Suprapubic skin (tissue), 4 donors: Measurements from ENCODE around the gene SYDE2. TPM values are rescaled to one million over a fixed set of nuclear protein-coding genes. Genes with fewer than 3 reads are reported as not detected.

Source experiments
- DNase-seq, 2 donors: peaks; one replicate each; pipeline ENCODE4 v3.0.0-alpha.2; 2019; ENCODE audit warnings: low spot score in 2 of 2
- H3K27ac ChIP-seq: fragments of 200-600 bp; sonication (generic); one replicate; pipeline ENCODE4 v1.5.1; 2019
- H3K27me3 ChIP-seq: fragments of 200-600 bp; sonication (generic); one replicate; pipeline ENCODE4 v1.5.1; 2019
- H3K36me3 ChIP-seq: fragments of 200-600 bp; sonication (generic); one replicate; pipeline ENCODE4 v1.5.1; 2019
- H3K4me1 ChIP-seq: fragments of 200-600 bp; sonication (generic); one replicate; pipeline ENCODE4 v1.5.1; 2019
- H3K4me3 ChIP-seq: fragments of 200-600 bp; sonication (generic); one replicate; pipeline ENCODE4 v1.5.1; 2019; ENCODE audit warnings: mild to moderate bottlenecking
- H3K9me3 ChIP-seq: fragments of 200-600 bp; sonication (generic); one replicate; pipeline ENCODE4 v1.5.1; 2019
- EP300 ChIP-seq: sonication (generic); formaldehyde crosslinking; IDR thresholded peaks from one replicate; pipeline ENCODE4 v1.6.1; 2017; ENCODE audit warnings: antibody characterized with exemption
- POLR2A ChIP-seq, 2 donors: fragments of 450-650 bp; IDR thresholded peaks; one replicate each; pipeline ENCODE4 v1.6.1; 2017; ENCODE audit warnings: antibody characterized with exemption in 2 of 2, mild to moderate bottlenecking in 2 of 2, moderate library complexity in 2 of 2
- POLR2AphosphoS5 ChIP-seq, 3 donors: sonication (generic); formaldehyde crosslinking; IDR thresholded peaks; one replicate each; pipeline ENCODE4 v1.6.1; 2017; ENCODE audit warnings: antibody characterized with exemption in 3 of 3
- WGBS: methylation state at CpG from one replicate; pipeline ENCODE4 v1.1.5; 2018; 5-methylcytosine and 5-hydroxymethylcytosine counted together
- total RNA-seq, 4 donors: library from RNA; depleted of rRNA; stranded (reverse); fragments of >200 nt; gene quantifications; one replicate each; pipeline ENCODE4 v1.1.0, GENCODE V29; 2016
- TF ChIP-seq, protein P1 (sequence below), 2 donors: fragments of 200-600 bp in 1 of 2; fragments of 450-650 bp in 1 of 2; sonication (generic) in 1 of 2; IDR thresholded peaks; one replicate each; pipeline ENCODE4 v1.5.1; 2016 to 2019; ENCODE audit warnings: antibody characterized with exemption in 2 of 2, mild to moderate bottlenecking in 1 of 2, moderate library complexity in 1 of 2

Gene SYDE2
- total RNA-seq, 4 donors from 2014 or later = 5.9 to 12.6 (median 10.1) TPM

GRCh38 chr1:85133565-85134159 lies 67.2 kb downstream of the SYDE2 start:
- Histone ChIP-seq H3K27me3 (no peaks in the 10 kb centered on the region), H3K4me1 (peaks cover 6% of the 10 kb centered on the region), H3K27ac (no peak overlapping the region), H3K36me3 (no peaks in the 10 kb centered on the region), H3K9me3 (no peaks in the 10 kb centered on the region), H3K4me3 (no peak overlapping the region)
- 41% methylated on average over 2 of the region's 2 CpGs for WGBS
- TF ChIP-seq, protein P1, sequence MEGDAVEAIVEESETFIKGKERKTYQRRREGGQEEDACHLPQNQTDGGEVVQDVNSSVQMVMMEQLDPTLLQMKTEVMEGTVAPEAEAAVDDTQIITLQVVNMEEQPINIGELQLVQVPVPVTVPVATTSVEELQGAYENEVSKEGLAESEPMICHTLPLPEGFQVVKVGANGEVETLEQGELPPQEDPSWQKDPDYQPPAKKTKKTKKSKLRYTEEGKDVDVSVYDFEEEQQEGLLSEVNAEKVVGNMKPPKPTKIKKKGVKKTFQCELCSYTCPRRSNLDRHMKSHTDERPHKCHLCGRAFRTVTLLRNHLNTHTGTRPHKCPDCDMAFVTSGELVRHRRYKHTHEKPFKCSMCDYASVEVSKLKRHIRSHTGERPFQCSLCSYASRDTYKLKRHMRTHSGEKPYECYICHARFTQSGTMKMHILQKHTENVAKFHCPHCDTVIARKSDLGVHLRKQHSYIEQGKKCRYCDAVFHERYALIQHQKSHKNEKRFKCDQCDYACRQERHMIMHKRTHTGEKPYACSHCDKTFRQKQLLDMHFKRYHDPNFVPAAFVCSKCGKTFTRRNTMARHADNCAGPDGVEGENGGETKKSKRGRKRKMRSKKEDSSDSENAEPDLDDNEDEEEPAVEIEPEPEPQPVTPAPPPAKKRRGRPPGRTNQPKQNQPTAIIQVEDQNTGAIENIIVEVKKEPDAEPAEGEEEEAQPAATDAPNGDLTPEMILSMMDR (IDR thresholded peaks at IDR 0.05) = no peak
- TF ChIP-seq POLR2AphosphoS5 (IDR thresholded peaks at IDR 0.05) = no peak
- no peak for TF ChIP-seq POLR2A (IDR thresholded peaks at IDR 0.05)
- TF ChIP-seq EP300 = no peak
- DNase-seq = no peak

- H3K27me3 ChIP-seq = no peaks in the 10 kb centered on the region
- no peak overlapping the region for H3K27ac ChIP-seq
- no peaks in the 10 kb centered on the region for H3K4me1 ChIP-seq
- DNase-seq = no peak
- no peaks in the 10 kb centered on the region for H3K9me3 ChIP-seq
- H3K36me3 ChIP-seq = no peaks in the 10 kb centered on the region
- no peak overlapping the region for H3K4me3 ChIP-seq
- 75% methylated on average over 4 of the region's 4 CpGs for WGBS
- TF ChIP-seq EP300 (no peak), POLR2A (IDR thresholded peaks at IDR 0.05) (no peak), POLR2AphosphoS5 (IDR thresholded peaks at IDR 0.05) (no peak)
- TF ChIP-seq, protein P1 (IDR thresholded peaks at IDR 0.05) = no peak
Observed at GRCh38 chr1:85132078-85132720, 68.6 kb downstream of the SYDE2 start.

DNA sequence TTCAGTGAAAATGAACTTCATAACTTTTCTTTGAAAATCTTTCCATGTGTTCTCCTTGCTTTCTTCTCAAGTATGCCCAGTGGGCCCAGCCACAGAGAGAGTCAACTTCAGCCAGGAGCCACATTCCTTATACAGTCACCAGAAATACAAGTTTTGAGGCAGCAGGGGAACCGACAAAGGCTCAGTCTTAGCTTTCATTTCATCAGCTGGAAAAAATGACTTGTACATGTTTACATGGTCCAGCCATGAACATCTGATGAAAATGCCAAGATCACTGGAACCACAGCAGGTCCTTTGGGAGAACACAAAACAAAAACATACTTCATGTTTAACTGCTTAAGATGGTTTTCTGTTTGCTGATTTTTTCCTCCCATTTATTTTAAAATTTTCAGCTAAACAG lies 72.5 kb downstream of the SYDE2 start:
- Histone ChIP-seq H3K9me3 (no peaks in the 10 kb centered on the region), H3K4me3 (no peak overlapping the region), H3K27me3 (no peaks in the 10 kb centered on the region), H3K27ac (no peak overlapping the region), H3K36me3 (no peaks in the 10 kb centered on the region), H3K4me1 (no peaks in the 10 kb centered on the region)
- 27% methylated on average over 1 of the region's 1 CpG for WGBS
- DNase-seq = no peak
- TF ChIP-seq, protein P1 (IDR thresholded peaks at IDR 0.05) = no peak
- no peak for TF ChIP-seq POLR2AphosphoS5 (IDR thresholded peaks at IDR 0.05)
- no peak for TF ChIP-seq POLR2A (IDR thresholded peaks at IDR 0.05)
- TF ChIP-seq EP300 = no peak

GRCh38 chr1:85125891-85126290 lies 74.9 kb downstream of the SYDE2 start:
- Histone ChIP-seq H3K9me3 (no peaks in the 10 kb centered on the region), H3K36me3 (no peaks in the 10 kb centered on the region), H3K4me3 (no peak overlapping the region), H3K27ac (no peak overlapping the region), H3K4me1 (no peaks in the 10 kb centered on the region), H3K27me3 (no peaks in the 10 kb centered on the region)
- TF ChIP-seq POLR2A (IDR thresholded peaks at IDR 0.05) (no peak), EP300 (no peak), POLR2AphosphoS5 (IDR thresholded peaks at IDR 0.05) (no peak)
- TF ChIP-seq, protein P1 (IDR thresholded peaks at IDR 0.05) = no peak
- WGBS = 57% methylated on average over 1 of the region's 1 CpG
- DNase-seq = no peak

DNA sequence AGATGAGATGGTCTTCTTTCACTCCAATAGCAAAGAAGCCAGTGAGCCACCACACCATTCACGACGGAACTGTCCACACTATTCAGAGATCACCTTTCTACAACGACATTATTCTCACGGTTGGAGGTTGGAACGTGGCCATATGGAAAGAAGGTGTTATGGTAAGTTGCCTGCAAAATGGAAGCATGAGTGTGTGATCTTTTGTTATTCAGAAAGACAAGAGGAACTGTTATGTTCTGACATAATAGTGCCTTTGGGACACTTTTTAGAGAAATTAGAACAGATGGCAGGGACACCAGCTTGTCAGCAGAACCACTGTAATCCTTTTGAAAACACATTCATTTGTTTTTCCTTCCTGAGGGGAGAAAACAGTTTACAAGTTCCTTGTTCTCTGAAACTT lies 76.7 kb downstream of the SYDE2 start:
- Histone ChIP-seq H3K36me3 (no peaks in the 10 kb centered on the region), H3K27me3 (no peaks in the 10 kb centered on the region), H3K9me3 (no peaks in the 10 kb centered on the region), H3K27ac (no peak overlapping the region), H3K4me1 (no peaks in the 10 kb centered on the region), H3K4me3 (no peak overlapping the region)
- 84% methylated on average over 5 of the region's 5 CpGs for WGBS
- no peak for DNase-seq
- TF ChIP-seq EP300 (no peak), POLR2AphosphoS5 (IDR thresholded peaks at IDR 0.05) (no peak), POLR2A (IDR thresholded peaks at IDR 0.05) (no peak)
- TF ChIP-seq, protein P1 (IDR thresholded peaks at IDR 0.05) = no peak
